EL (cell line): ENCODE measurements around the gene SMAD3.

Experiments used
- DNase-seq: peaks from one replicate; pipeline ENCODE4 v3.0.0-alpha.2; 2016

Gene SMAD3

GRCh38 chr15:67167091-67167490, 101.7 kb downstream of the SMAD3 start:
- no peak for DNase-seq

GRCh38 chr15:67168694-67169093, 103.3 kb downstream of the SMAD3 start:
- DNase-seq, result no peak

GRCh38 chr15:67170143-67170925, 104.9 kb downstream of the SMAD3 start:
- DNase-seq, result no peak

GRCh38 chr15:67171471-67171870, 106.1 kb downstream of the SMAD3 start:
- no peak for DNase-seq

GRCh38 chr15:67172172-67172571, 106.8 kb downstream of the SMAD3 start:
- no peak for DNase-seq

GRCh38 chr15:67173005-67173404, 107.6 kb downstream of the SMAD3 start:
- DNase-seq, result no peak

GRCh38 chr15:67173786-67174185, 108.4 kb downstream of the SMAD3 start:
- DNase-seq, result no peak

- no peak for DNase-seq
These were observed 109.0 kb downstream of the SMAD3 start for GRCh38 chr15:67174446-67174845.

- DNase-seq, result peak; percentile 48
These were observed 109.6 kb downstream of the SMAD3 start for GRCh38 chr15:67174864-67175573.

- peak; percentile 49 for DNase-seq
These were observed 110.3 kb downstream of the SMAD3 start for GRCh38 chr15:67175643-67176071.

GRCh38 chr15:67176195-67176971, 111.0 kb downstream of the SMAD3 start:
- DNase-seq, result no peak

GRCh38 chr15:67177752-67178151, 112.3 kb downstream of the SMAD3 start:
- DNase-seq, result peak; percentile 54

GRCh38 chr15:67178569-67179210, 113.3 kb downstream of the SMAD3 start:
- DNase-seq, result peak; percentile 98

- DNase-seq, result no peak
These were observed 114.1 kb downstream of the SMAD3 start for GRCh38 chr15:67179411-67179995.

GRCh38 chr15:67180035-67180434, 114.6 kb downstream of the SMAD3 start:
- DNase-seq, result no peak

- no peak for DNase-seq
These were observed 115.3 kb downstream of the SMAD3 start for GRCh38 chr15:67180514-67181191.

- no peak for DNase-seq
These were observed 115.8 kb downstream of the SMAD3 start for GRCh38 chr15:67181221-67181639.

- DNase-seq, result peak; percentile 71
These were observed 118.2 kb downstream of the SMAD3 start for GRCh38 chr15:67183443-67184169.

- DNase-seq, result no peak
These were observed 119.0 kb downstream of the SMAD3 start for GRCh38 chr15:67184208-67184925.

GRCh38 chr15:67185051-67185450, 119.6 kb downstream of the SMAD3 start:
- DNase-seq, result no peak
